HepG2 (cell line): Measurements from ENCODE around the gene DQX1. TPM values are rescaled to one million over a fixed set of nuclear protein-coding genes. Genes with fewer than 3 reads are reported as not detected.
A peak's percentile ranks its signal among the peaks of the same experiment; 100 is the strongest.

Experiments
- BRD4 ChIP-seq: sonication (generic); formaldehyde crosslinking; IDR thresholded peaks from 2 replicates; pipeline ENCODE4 v1.4.0; 2020; ENCODE audit warnings: missing genetic modification reagents
- CREBL2 ChIP-seq: sonication (generic); formaldehyde crosslinking; IDR thresholded peaks from 2 replicates; pipeline ENCODE4 v1.8.1; 2023; ENCODE audit warnings: missing genetic modification reagents, mild to moderate bottlenecking, borderline replicate concordance
- GABPA ChIP-seq, 2 experiments: IDR thresholded peaks; 2 replicates each; pipeline ENCODE4 v1.6.1; 2011 to 2016; ENCODE audit warnings: low read depth in 2 of 2, low read length in 1 of 2, missing biosample characterization in 1 of 2, missing genetic modification characterization in 1 of 2
- GMEB1 ChIP-seq: sonication (generic); formaldehyde crosslinking; IDR thresholded peaks from 2 replicates; pipeline ENCODE4 v1.5.1; 2020; ENCODE audit warnings: missing genetic modification reagents, mild to moderate bottlenecking, borderline replicate concordance
- IRX3 ChIP-seq: sonication (generic); formaldehyde crosslinking; IDR thresholded peaks from 2 replicates; pipeline ENCODE4 v1.8.1; 2023; ENCODE audit warnings: mild to moderate bottlenecking, low read depth, missing genetic modification reagents, borderline replicate concordance
- JDP2 ChIP-seq: sonication (generic); formaldehyde crosslinking; IDR thresholded peaks from 2 replicates; pipeline ENCODE4 v1.8.1; 2022; ENCODE audit warnings: missing genetic modification reagents, borderline replicate concordance
- MLX ChIP-seq: IDR thresholded peaks from 2 replicates; pipeline ENCODE4 v1.6.1; 2016
- POGK ChIP-seq: sonication (generic); formaldehyde crosslinking; conservative IDR thresholded peaks from 2 replicates; pipeline ENCODE4 v1.8.0; 2022; ENCODE audit warnings: mild to moderate bottlenecking, moderate library complexity, missing genetic modification reagents
- SRY ChIP-seq: sonication (generic); formaldehyde crosslinking; IDR thresholded peaks from 2 replicates; pipeline ENCODE4 v1.8.0; 2022; ENCODE audit warnings: mild to moderate bottlenecking, missing genetic modification reagents
- TAF15 ChIP-seq: fragments of 200-400 bp; formaldehyde crosslinking; IDR thresholded peaks from one replicate; pipeline ENCODE4 v1.6.1; 2018; ENCODE audit warnings: mild to moderate bottlenecking, low read depth, low read length; ENCODE audit not compliant: poor library complexity, severe bottlenecking
- ZBTB20 ChIP-seq: sonication (generic); formaldehyde crosslinking; IDR thresholded peaks from 2 replicates; pipeline ENCODE4 v1.8.1; 2023; ENCODE audit warnings: missing genetic modification reagents, low read depth, mild to moderate bottlenecking, borderline replicate concordance
- ZNF136 ChIP-seq: sonication (generic); formaldehyde crosslinking; IDR thresholded peaks from 2 replicates; pipeline ENCODE4 v1.8.1; 2022; ENCODE audit warnings: low read depth, mild to moderate bottlenecking, moderate library complexity, missing genetic modification reagents
- ZNF317 ChIP-seq: sonication (generic); formaldehyde crosslinking; IDR thresholded peaks from 2 replicates; pipeline ENCODE4 v1.5.0; 2020; ENCODE audit warnings: mild to moderate bottlenecking, missing genetic modification reagents
- ZNF563 ChIP-seq: sonication (generic); formaldehyde crosslinking; IDR thresholded peaks from 2 replicates; pipeline ENCODE4 v1.8.0; 2022; ENCODE audit warnings: mild to moderate bottlenecking, moderate library complexity, missing genetic modification reagents
- ZNF646 ChIP-seq: sonication (generic); formaldehyde crosslinking; IDR thresholded peaks from 2 replicates; pipeline ENCODE4 v1.9.0; 2021; ENCODE audit warnings: mild to moderate bottlenecking, missing genetic modification reagents
- ZNF775 ChIP-seq: sonication (generic); formaldehyde crosslinking; IDR thresholded peaks from 2 replicates; pipeline ENCODE4 v1.4.0; 2020; ENCODE audit warnings: missing genetic modification reagents, mild to moderate bottlenecking, moderate library complexity, borderline replicate concordance
- polyA plus RNA-seq, 8 experiments: library from polyadenylated mRNA; depleted of rRNA in 3 of 8; stranded (reverse) in 7 of 8; unstranded in 1 of 8; fragments of >200 nt; fragmentation: Illumina TruSeq in 4 of 8; extraction: Trizol in 4 of 8; gene quantifications; 2 replicates each; pipeline versions ENCODE4 v1.2.1 to v1.2.3, GENCODE V29; 2011 to 2016; ENCODE audit warnings: low read depth in 4 of 8, missing spikeins in 1 of 8, mixed read lengths in 1 of 8; ENCODE audit not compliant: insufficient read depth in 1 of 8
- total RNA-seq, 5 experiments: library from RNA; depleted of rRNA; stranded (reverse); fragments of >200 nt; fragmentation: Illumina TruSeq; extraction: Trizol; gene quantifications; 2 replicates each; pipeline ENCODE4 v1.2.3, GENCODE V29; 2016; ENCODE audit warnings: low read depth in 1 of 5

The DQX1 gene
- total and polyA plus RNA-seq, 2 of the 13 experiments (the other 11 are each of a cell fraction or from before 2014, with no cell fraction given) = 27.6 to 89.8 TPM

GRCh38 chr2:74507145-74507925, 18.7 kb downstream of the DQX1 start, which contains the start of gene PCGF1 (continued):
- peak; percentile 90 for TF ChIP-seq ZNF646 (CRISPR knock-in tag)
- peak; percentile 59; the same call in 1 of the 2 replicates for TF ChIP-seq JDP2 (CRISPR knock-in tag)
- TF ChIP-seq ZNF775 (CRISPR knock-in tag) = peak; percentile 1; the same call in 1 of the 2 replicates
- TF ChIP-seq ZBTB20 (CRISPR knock-in tag) = peak; percentile 84; the same call in 1 of the 2 replicates
- TF ChIP-seq IRX3 (CRISPR knock-in tag) = no peak
- 0 out of 2 replicates have a peak, but pooled peaks have one; percentile 37 for TF ChIP-seq CREBL2 (CRISPR knock-in tag)
- TF ChIP-seq SRY (CRISPR knock-in tag) = peak; percentile 50; the same call in 1 of the 2 replicates
- peak; percentile 61 for TF ChIP-seq MLX (CRISPR knock-in tag)
- peak; percentile 91; the same call in 1 of the 2 replicates for TF ChIP-seq BRD4 (CRISPR knock-in tag)
- peak; percentile 74; the same call in 1 of the 2 replicates for TF ChIP-seq GMEB1 (CRISPR knock-in tag)
- TF ChIP-seq POGK = peak; percentile 94
- TF ChIP-seq ZNF136 (CRISPR knock-in tag) = peak; percentile 79; the same call in 1 of the 2 replicates
- TF ChIP-seq ZNF563 = peak; percentile 77; the same call in 1 of the 2 replicates
- TF ChIP-seq TAF15 = no peak
- peak; percentile 47 for TF ChIP-seq ZNF317 (CRISPR knock-in tag)
- TF ChIP-seq GABPA (IDR thresholded peaks at IDR 0.05; ENCODE audit: low read depth, low read length) = no peak
- TF ChIP-seq GABPA (CRISPR knock-in tag; IDR thresholded peaks at IDR 0.05; ENCODE audit: low read depth) = peak; percentile 96
